GM10266 (cell line): ENCODE data around the gene SLC4A8.
A peak's percentile ranks its signal among the peaks of the same experiment; 100 is the strongest.

Source experiments
- DNase-seq: peaks from one replicate; pipeline ENCODE4 v3.0.0; 2012; ENCODE audit errors: extremely low spot score
- CTCF ChIP-seq: IDR thresholded peaks from 2 replicates; pipeline ENCODE4 v1.5.1; 2012; ENCODE audit warnings: mild to moderate bottlenecking, low read depth; ENCODE audit not compliant: control insufficient read depth, insufficient read depth; ENCODE audit errors: missing control alignments

The SLC4A8 gene

GRCh38 chr12:51390457-51390856 is 34.2 kb upstream of the SLC4A8 start:
- DNase-seq = no peak
- no peak for TF ChIP-seq CTCF

DNA sequence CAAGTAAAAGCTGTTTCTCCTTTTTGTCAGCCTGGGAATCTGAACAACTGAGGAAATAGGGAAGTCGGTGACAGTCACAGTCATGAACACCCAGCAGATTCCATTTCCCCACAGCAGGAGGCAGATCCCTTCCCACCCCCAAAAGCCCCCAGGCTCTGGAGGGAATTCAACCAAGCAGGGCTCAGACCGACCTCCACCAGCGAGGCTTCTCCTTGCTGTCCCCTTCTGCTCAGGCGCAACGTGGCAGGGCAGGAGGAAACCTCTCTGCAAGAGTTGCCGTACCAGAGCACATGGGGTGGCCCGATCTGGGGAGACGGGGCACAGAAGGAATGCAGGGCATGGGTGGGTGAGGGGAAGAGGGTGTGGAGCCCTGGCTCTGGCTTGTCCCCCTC is 33.7 kb upstream of the SLC4A8 start:
- no peak for TF ChIP-seq CTCF
- peak; percentile 49 for DNase-seq

DNA sequence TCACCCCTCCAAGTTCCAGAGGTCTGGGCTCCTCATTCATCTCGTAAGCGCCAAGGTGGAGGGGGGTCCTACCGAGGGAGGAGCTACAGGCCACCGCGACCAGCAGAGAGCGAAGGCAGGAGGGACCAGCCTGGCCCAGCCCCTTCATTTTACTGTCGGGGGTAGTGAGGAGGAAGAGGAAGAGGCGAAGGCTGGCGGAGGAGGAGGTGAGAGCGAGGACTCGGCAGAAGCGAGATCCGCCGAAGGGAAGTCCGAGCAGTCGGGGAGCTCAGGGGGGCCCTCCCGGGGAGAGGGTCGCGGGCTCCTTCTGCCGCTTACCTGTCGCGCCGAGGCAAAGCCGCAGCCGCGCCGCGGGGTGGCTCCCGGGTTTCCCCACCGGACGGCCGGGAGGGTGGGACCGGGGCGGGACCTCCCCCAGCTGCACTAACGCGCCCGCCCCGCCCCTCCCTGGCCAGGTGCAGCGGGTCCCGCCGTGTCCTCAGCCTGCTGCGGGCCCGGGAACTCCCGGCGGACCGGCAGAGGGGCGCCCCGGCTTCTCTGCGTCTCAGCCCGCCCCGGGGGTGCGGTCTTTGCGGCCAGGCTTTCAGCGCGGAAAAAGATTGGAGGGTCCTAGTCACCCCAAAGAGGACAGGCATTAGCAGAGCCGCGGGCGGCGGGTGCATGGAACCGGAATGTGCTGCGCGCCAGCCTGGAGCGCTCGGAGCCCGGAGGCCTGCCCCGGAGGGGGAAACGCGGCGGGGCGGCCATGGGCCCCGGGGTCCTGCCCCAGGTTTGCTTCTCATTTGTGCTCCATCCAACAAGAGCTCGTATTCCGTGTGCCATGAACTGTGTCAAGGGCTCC is 33.1 kb upstream of the SLC4A8 start, which contains the start of gene GALNT6:
Gene GALNT6, minus strand, starts transcription at position 124 of the 841 bp plus-strand sequence. CDS start 11,625 bp downstream, outside the sequence.
- no peak for TF ChIP-seq CTCF
- peak; percentile 84 for DNase-seq

- no peak for TF ChIP-seq CTCF
- peak; percentile 80 for DNase-seq
Measured at GRCh38 chr12:51392556-51393237, 31.9 kb upstream of the SLC4A8 start.

DNA sequence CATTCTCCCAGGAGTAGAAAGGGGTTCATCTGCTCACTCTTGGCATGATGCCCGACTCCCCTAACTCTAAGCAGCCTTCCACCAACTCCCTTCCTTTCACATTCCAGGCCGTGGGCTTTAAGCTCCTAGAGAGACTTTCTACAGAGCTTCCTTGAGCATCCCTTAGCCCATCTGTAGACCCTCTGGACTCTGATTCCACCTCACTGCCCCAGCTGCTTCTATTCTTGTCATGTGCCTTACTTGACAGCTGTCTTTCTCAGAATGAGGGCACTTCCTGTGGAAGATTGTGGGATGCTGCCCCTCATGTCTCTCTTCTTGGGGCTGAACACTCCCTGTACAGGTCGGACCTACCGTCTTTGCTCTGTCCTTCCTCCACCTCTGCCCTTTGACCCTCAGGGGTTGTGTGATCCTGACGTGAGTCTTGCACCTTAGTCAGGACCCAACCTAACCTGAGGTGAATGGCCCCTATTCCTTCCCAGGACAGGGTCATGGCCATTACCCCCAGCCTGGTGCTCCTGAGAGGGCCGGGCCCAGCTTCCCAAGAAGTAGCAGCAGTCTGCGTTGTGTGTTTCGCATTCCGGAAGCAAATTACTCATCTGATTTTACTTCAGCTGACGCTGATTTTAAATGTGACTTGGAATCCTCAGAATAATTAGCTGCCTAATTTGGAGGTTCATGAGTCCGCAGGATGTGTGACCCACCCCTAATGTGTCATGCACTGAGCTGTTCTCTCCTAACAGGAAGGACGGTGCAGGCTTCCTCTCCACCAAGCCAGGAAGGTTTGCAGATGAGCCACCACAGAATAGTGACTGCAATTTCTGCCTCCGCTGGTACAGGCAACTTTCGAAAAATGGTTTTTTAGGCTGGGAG is 30.7 kb upstream of the SLC4A8 start:
- no peak for TF ChIP-seq CTCF
- DNase-seq = no peak

DNA sequence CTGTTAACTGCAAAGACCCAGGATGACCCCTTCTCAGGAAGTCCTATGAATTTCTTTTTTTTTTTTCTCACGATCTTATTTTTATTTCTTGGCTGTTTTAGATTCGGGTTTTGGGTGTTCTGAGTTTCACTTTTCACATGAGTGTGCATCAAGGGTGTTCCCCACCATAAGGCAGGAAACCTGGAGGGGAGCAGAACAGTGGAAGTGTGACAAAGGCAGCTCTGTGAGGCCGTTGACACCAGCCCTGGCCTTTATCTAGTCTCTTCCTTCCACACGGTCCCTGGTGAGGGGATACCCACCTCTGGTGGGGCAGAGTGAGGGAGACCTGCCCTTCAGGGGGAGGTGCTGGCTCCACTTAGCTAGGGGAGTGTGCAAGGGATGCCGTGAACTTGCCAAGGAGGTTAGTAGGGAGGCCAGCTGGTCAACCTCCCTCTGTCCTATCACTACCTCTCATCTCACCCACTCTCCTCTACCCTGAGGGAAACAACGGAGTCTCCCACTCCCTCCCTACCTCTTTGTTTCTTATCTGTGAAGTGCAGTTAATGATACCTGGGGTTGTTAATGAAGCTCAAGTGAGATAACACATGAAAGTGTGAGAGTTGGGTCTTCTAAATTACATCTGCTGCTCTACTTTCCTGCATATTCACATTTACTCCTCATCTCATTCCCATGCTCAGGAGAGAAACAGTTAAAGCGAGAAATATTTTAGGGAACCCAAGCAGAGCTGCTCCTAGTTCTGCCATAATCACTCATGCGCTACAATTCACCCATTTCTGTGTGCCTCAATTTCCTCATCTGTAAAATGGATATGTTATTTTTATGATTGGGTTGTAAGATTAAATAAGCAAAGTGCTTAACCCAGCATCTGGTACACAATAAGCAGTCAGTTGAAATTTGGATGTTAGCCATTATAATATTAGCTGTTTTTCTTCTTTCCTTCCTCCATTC is 29.1 kb upstream of the SLC4A8 start:
- no peak for TF ChIP-seq CTCF
- DNase-seq = peak; percentile 67
